GM21528 (cell line): Measurements from ENCODE around the gene ARID3A.
"Not testable (repeated sequence)": the region's sequence is repeated elsewhere in the genome, so short reads cannot be mapped to it uniquely, and the experiment has no call there.

Experiments
- ATAC-seq: cut with Tn5 transposase; IDR thresholded peaks from one replicate; pipeline ENCODE4 v1.9.1; 2021; ENCODE audit warnings: mild to moderate bottlenecking, moderate library complexity; ENCODE audit not compliant: unreplicated experiment, low FRiP score

ARID3A gene

DNA sequence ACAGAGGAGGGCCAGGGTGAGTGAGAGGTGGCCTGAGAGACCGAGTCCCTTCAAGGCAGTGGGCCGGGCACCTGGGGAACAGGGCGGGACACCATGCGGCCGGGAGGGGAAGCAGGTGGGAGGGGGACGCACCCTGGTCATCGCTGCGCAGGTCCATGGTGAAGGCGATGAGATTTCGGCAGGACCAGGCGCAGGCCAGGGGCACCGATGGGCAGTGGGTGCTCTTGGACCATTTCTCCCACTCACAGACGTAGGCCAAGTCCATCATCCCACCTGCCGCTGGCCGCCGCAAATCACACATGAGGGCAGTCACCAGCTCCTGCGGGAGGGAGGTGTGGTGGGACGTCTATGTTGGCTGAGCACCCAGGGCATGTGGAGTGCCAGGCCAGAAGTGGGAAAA lies 35.0 kb upstream of the ARID3A start:
- no peak for ATAC-seq

GRCh38 chr19:891421-892200 lies 34.2 kb upstream of the ARID3A start:
- ATAC-seq = not testable (repeated sequence)

GRCh38 chr19:892243-892893 lies 33.5 kb upstream of the ARID3A start:
- ATAC-seq = peak; percentile 16

DNA sequence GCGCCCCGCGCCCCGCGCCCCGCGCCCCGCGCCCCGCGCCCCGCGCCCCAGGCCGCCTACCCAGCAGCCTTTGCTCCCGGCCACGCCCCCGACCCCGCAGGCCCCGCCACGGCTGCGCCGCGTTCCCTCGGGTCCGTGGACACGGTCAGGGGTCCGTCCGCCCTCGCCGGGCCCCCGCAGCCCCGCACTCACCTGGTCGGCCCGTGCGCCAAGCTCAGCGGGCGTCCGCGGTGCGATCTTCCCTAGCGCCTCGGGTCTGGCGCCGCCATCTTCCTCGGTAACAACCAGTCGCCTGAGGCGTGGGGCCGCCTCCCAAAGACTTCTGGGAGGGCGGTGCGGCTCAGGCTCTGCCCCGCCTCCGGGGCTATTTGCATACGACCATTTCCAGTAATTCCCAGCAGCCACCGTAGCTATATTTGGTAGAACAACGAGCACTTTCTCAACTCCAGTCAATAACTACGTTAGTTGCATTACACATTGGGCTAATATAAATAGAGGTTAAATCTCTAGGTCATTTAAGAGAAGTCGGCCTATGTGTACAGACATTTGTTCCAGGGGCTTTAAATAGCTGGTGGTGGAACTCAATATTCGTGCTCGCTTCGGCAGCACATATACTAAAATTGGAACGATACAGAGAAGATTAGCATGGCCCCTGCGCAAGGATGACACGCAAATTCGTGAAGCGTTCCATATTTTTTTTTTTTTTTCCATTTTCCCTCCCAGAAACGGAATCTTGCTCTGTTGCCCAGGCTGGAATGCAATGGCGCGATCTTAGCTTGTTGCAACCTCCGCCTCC lies 32.7 kb upstream of the ARID3A start, which contains the start of the genes MED16 and RNU6-9:
Gene MED16 (minus strand): TSS at position 294 of the 796 bp plus-strand sequence. CDS start 2,056 bp downstream, outside the sequence.
Gene RNU6-9 (plus strand): TSS at position 591 of the 796 bp plus-strand sequence.
- ATAC-seq = peak; percentile 86

GRCh38 chr19:896434-896833 lies 29.4 kb upstream of the ARID3A start:
- ATAC-seq = no peak

DNA sequence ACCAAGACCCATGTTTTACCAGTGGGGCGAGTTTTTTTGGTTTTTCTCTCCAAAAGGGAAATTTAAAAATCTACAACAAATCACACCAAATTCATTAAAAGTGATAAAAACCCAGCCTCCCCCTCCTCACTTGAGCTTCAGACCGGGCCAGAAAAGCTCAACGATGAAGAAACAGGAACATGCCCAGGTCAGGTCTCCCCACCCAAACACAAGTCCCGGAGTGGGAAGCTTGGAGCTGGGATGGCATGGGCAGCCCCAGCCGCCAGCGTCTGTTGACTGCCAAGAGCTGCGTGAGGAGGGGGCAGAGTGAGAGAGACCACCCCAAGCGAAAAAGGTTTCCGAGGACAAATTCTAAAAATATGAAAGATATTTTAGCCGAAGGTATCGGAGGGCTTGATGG lies 28.8 kb upstream of the ARID3A start:
- no peak for ATAC-seq

DNA sequence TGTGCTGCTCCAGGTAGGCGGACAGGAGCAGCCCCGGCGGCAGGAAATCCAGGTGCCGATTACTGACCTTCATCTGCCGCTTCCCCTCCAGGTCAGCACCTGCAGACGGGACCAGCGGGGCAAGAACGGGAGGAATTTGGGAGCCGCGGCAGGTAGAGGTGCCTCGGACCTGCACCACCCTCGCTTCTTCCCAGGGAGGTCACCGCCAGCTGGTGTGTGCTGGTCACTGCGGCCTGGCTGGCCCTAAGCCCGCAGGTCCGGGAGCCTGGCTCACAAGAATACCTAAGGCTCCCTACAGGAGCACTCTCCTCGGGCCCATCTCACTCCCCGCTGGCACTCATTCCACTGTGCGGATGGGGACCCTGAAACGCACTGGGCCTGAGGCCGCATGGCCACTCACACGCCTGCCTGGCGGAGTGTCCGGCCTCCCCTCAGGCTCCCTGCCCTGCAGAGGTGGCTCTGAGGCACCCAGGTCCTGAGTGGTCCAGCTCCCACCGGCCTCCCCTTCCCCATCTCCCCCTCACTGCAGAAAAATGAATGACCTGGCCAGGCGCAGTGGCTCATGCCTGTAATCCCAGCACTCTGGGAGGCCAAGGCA lies 28.3 kb upstream of the ARID3A start:
- no peak for ATAC-seq

GRCh38 chr19:898663-899062 lies 27.2 kb upstream of the ARID3A start:
- no peak for ATAC-seq

DNA sequence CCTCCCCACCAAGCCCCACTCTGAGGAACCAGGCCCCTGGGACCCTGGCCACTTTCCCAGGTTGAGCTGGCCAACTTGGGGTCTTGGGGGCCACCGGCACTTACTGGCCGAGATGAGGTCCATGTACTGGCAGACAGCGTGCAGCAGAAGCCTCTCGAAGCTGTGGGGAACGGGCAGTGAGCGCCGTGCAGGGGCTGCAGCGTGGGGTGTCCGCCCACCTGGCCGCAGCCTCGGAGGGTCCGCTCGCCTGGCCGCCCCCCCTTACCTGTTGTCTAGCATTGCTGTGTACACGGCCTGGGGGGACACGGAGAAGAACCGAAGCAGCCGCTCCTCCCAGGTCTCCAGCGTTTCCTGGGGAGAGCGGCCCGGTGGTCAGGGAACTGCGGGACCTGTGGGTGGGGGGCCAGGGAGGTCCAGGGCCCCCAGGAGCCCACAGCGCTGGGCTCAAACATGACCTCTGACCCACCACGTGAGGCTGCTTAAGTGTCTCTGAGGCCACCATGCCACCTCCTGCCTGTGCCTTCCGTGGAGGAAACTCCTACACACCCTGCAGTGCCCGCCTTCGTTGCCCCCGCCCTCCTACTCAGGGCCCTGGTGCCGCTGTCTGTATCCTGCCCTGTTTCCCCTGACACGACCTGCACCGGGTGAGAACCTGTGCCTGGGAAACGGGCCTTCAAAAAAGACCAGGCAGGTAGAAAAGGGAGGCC lies 26.3 kb upstream of the ARID3A start:
- ATAC-seq = no peak

DNA sequence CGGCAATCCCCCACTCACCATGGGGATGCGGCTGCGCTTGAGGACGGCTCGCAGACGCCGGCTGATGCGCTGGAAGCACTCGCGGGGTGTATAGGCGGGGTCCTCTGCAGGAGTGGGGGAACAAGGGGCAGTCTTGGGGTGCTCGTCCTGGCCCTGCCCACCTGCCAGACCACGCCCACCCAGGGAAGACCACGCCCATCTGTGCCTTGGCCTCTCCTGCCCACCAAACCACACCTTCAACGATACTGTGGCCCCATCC lies 25.9 kb upstream of the ARID3A start:
- ATAC-seq = no peak

- ATAC-seq = no peak
Observed at GRCh38 chr19:900302-901111, 25.3 kb upstream of the ARID3A start.

DNA sequence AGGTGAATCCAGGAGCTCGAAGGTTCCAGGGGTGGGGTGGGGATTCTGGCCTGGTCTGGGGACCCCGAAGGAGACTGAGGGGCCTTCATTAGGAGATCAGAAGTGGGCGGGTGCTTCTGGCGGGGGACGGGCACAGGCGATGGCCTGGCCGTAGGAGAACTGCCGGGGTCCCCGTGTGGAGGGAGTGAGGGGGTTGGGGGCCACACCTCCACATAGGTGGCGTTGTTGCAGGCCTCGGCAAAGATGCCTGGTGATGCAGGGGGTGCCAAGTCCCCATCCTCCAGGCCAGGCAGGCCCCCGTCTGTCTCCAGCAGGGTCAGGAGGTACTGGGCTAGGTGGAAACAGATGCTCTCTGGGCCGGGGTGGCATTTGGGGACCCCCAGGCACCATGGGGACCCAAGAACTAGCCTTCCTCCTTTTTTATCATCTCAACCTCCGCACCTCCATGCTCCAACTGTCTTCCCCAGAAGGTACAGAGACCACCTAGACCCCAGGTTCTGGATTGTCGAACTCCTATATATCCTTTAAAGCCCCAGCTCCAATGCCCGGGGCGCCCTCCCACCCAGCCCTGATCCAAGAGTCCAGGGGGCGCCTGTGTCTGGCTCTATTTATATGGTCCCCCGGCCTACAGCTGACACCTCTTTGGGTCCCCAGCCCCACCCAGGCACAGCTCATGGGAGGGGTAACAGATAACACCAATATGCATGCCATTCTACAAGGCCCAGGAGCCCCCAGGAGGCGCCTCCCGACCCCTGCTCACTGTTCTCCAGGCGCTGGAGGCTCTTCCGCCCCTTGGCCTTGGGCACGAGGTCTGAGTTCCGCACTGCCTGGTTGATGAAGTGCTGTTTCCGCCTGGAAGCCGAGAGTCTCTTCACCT lies 24.4 kb upstream of the ARID3A start:
- no peak for ATAC-seq

DNA sequence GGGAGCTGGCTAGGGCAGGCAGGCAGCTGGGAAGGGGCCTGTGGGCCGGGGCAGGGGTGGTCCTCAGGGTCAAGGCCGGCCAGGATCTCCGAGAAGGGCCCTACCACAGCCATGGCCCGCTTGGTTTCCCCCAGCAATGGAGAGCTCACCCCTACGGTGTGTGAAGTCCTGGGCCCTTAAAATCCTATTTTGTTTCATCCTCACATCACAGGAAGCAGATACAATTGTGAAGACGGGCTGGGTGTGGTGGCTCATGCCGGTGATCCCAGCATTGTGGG lies 23.8 kb upstream of the ARID3A start:
- ATAC-seq = no peak

DNA sequence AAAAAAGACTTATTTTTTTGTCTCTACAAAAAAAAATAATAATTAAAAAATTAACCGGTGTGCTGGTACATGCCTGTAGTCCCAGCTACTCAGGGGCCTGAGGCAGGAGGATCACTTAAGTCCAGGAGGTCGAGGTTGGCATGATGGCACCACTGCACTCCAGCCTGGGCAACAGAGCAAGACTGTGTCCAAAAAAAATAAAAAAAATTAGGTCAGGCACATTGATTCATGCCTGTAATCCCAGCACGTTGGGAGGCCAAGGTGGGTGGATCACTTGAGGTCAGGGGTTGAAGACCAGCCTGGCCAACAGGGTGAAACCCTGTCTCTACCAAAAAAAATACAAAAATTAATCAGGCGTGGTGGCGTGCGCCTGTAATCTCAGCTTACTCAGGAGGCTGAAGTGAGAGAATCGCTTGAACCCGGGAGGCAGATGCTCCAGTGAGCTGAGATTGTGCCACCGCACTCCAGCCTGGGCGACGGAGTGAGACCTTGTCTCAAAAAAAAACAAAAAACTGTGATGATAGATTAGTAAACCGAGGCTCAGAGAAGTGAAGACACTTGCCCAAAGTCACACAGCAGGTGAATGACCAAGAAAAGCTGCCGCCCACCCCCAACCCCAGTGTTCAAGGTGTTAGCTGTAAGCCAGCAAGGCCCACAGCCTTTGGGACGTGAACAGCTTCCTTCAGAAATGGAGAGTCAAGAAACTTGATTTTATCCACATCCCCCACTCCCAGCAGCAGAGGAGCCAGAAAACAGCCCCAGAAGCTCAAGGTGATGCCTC lies 23.2 kb upstream of the ARID3A start:
- no peak for ATAC-seq

- ATAC-seq = no peak
Observed at GRCh38 chr19:903266-903797, 22.5 kb upstream of the ARID3A start.

DNA sequence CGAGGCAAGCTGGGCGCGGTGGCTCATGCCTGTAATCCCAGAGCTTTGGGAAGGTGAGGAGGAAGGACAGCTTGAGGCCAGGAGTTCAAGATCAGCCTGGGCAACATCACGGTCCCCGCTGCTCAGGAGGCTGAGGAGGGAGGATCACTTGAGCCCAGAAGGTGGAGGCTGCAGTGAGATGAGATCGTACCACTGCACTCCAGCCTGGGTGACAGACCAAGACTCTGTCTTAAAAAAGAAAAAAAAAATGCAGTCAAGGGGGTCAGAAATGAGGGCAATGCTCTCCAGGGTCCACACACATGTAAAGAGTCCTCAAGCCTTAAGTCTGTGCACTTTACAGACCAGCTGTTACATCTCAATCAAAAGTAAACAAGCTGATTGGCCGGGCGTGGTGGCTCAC lies 21.3 kb upstream of the ARID3A start:
- no peak for ATAC-seq

DNA sequence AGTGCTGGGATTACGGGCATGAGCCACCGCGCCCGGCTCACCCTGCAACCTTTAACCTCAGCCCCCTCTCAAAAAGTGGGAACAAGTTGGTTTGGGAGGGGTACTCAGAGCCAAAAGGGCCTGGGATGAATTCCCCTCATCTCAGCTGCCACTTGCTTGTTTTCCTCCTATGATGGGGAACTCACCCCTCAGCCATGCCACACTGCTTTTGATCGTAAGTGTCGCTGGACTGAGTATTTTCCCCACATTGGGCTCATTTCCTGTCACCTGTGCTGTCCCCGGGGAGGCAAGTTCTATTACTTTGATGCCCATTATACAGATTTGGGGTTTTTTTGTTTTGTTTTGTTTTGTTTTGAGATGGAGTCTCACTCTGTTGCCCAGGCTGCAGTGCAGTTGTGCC lies 19.4 kb upstream of the ARID3A start:
- no peak for ATAC-seq
